ENCODE results near the gene CNTN1.

The CNTN1 gene

GRCh38 chr12:41049033-41049432, 356.8 kb downstream of the CNTN1 start:
- no peak for TF ChIP-seq CTCF (IDR thresholded peaks at IDR 0.05; ENCODE audit: control insufficient read depth, extremely low read depth, insufficient read depth)
- H3K4me3 ChIP-seq (ENCODE audit: low read depth, low read length), result no peak overlapping the region
- no peak for DNase-seq (ENCODE audit: low read depth)

GRCh38 chr12:41051954-41052353, 359.7 kb downstream of the CNTN1 start:
- TF ChIP-seq CTCF (IDR thresholded peaks at IDR 0.05; ENCODE audit: control insufficient read depth, extremely low read depth, insufficient read depth), result no peak
- DNase-seq (ENCODE audit: low read depth), result peak; percentile 73
- H3K4me3 ChIP-seq (ENCODE audit: low read depth, low read length), result no peak overlapping the region

- no peak overlapping the region for H3K4me3 ChIP-seq (ENCODE audit: low read depth, low read length)
- TF ChIP-seq CTCF (IDR thresholded peaks at IDR 0.05; ENCODE audit: control insufficient read depth, extremely low read depth, insufficient read depth), result no peak
- DNase-seq (ENCODE audit: low read depth), result peak; percentile 82
Observed at GRCh38 chr12:41052441-41052840, 360.2 kb downstream of the CNTN1 start.

GRCh38 chr12:41053046-41053445, 360.8 kb downstream of the CNTN1 start:
- TF ChIP-seq CTCF (IDR thresholded peaks at IDR 0.05; ENCODE audit: control insufficient read depth, extremely low read depth, insufficient read depth), result no peak
- no peak for DNase-seq (ENCODE audit: low read depth)
- H3K4me3 ChIP-seq (ENCODE audit: low read depth, low read length), result no peak overlapping the region

- DNase-seq (ENCODE audit: low read depth), result no peak
- TF ChIP-seq CTCF (IDR thresholded peaks at IDR 0.05; ENCODE audit: control insufficient read depth, extremely low read depth, insufficient read depth), result no peak
Observed at GRCh38 chr12:41055875-41056577, 363.8 kb downstream of the CNTN1 start.

GRCh38 chr12:41058266-41058665, 366.0 kb downstream of the CNTN1 start:
- H3K4me3 ChIP-seq (ENCODE audit: low read depth, low read length), result no peak overlapping the region
- DNase-seq (ENCODE audit: low read depth), result no peak
- TF ChIP-seq CTCF (IDR thresholded peaks at IDR 0.05; ENCODE audit: control insufficient read depth, extremely low read depth, insufficient read depth), result no peak

More at GRCh38 chr12:41055875-41056577, 363.8 kb downstream of the CNTN1 start:
- H3K4me3 ChIP-seq (ENCODE audit: low read depth, low read length), result no peak overlapping the region

GRCh38 chr12:41061192-41061591, 369.0 kb downstream of the CNTN1 start:
- H3K4me3 ChIP-seq (ENCODE audit: low read depth, low read length), result no peak overlapping the region
- TF ChIP-seq CTCF (IDR thresholded peaks at IDR 0.05; ENCODE audit: control insufficient read depth, extremely low read depth, insufficient read depth), result no peak
- peak; percentile 96 for DNase-seq (ENCODE audit: low read depth)
